GM21447 (cell line): ENCODE data around the gene OR8D1.
"Not testable (repeated sequence)": the region's sequence is repeated elsewhere in the genome, so short reads cannot be mapped to it uniquely, and the experiment has no call there.

ENCODE experiments used
- ATAC-seq: cut with Tn5 transposase; IDR thresholded peaks from one replicate; pipeline ENCODE4 v1.9.1; 2021; ENCODE audit not compliant: unreplicated experiment

The OR8D1 gene

GRCh38 chr11:124294687-124295086, 19.1 kb downstream of the OR8D1 start:
- ATAC-seq, result no peak

GRCh38 chr11:124285610-124286344, 28.0 kb downstream of the OR8D1 start:
- no peak for ATAC-seq

GRCh38 chr11:124278261-124278660, 35.5 kb downstream of the OR8D1 start:
- no peak for ATAC-seq

GRCh38 chr11:124277804-124278203, 35.9 kb downstream of the OR8D1 start:
- no peak for ATAC-seq

GRCh38 chr11:124277207-124277606, 36.5 kb downstream of the OR8D1 start:
- no peak for ATAC-seq

GRCh38 chr11:124276081-124276480, 37.7 kb downstream of the OR8D1 start:
- ATAC-seq, result no peak

- no peak for ATAC-seq
These were observed 39.7 kb downstream of the OR8D1 start for GRCh38 chr11:124274000-124274399.

GRCh38 chr11:124270886-124271285, 42.9 kb downstream of the OR8D1 start:
- ATAC-seq, result not testable (repeated sequence)

- not testable (repeated sequence) for ATAC-seq
These were observed 48.7 kb downstream of the OR8D1 start for GRCh38 chr11:124265041-124265440.

GRCh38 chr11:124256076-124256475, 57.7 kb downstream of the OR8D1 start, which contains the start of gene OR8G5:
Gene OR8G5, plus strand, starts transcription at chr11:124256376. Its CDS starts 8,556 bp downstream, at chr11:124264932.
- ATAC-seq, result no peak
